CD1c-positive myeloid dendritic cell (primary cell): ENCODE data around the gene ZNF195.
"Not testable (repeated sequence)": the region's sequence is repeated elsewhere in the genome, so short reads cannot be mapped to it uniquely, and the experiment has no call there.

Experiments used
- DNase-seq: peaks from one replicate; pipeline ENCODE4 v3.0.0-alpha.2; 2016; ENCODE audit errors: extremely low spot score

Gene ZNF195

DNA sequence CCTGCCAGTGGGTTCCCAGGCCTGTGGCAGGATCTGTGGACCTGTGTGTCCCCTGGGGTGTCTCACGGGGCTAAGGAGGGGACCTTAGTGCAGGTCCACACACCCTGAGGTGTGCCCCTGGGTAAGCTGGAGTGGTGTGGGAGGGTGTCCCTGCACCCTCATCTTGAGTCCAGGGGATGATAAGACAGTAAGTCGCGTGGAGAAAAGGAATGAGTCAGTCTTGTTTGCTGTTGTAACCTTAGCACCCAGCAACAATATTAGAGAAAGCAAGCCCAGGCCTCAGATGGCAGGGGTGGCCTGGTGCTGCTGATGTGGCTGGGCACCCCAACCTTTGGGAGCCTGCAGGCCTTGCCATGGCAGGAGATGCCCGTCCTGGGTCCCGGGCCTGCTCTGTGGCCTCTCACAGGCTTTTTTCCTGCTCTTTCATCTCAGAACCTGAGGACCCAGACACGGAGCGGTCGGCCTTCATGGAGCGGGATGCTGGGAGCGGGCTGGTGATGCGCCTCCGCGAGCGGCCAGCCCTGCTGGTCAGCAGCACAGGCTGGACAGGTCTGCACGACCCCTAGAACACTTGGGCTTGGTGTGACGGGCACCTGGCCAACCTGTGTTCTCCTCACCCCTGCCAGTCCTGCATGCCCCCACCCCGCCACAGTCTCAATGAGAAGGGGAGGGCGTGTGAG is 23.4 kb upstream of the ZNF195 start:
- DNase-seq: not testable (repeated sequence)

DNA sequence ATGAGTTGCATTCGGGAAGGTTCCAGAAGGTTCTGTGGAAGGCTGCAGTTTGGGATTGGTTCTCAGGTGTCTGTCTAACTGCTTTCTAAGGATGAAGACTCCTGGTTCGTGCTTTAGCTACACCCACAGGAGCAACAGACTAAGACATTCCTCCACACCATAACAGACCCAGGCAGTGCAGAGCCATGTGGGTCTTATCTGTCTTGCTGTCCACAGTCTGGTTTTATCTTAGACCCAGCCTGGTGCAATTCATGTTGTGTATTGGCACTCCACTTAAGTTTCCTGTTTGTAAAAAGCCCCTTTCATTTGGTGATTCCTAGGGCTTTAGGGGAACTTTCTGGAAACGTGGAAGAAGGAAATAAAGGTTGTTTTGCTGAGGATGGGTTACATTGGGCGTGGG is 22.1 kb upstream of the ZNF195 start:
- not testable (repeated sequence) for DNase-seq

DNA sequence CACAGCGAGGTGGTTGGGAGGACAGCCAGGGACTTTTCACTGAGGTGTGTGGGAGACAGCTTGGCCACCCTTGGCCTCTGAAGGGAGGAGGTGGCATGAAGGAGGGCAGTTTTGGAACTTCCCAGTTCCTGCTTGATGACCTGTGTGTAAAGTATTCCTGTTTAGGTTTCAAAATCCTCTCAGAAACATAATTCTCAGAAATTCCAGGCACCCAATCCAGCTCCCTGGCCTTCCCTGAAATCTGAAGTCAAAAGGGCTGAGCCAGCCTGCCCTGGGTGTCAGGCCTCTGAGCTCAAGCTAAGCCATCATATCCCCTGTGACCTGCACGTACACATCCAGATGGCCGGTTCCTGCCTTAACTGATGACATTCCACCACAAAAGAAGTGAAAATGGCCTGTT is 19.6 kb upstream of the ZNF195 start:
- DNase-seq: not testable (repeated sequence)

DNA sequence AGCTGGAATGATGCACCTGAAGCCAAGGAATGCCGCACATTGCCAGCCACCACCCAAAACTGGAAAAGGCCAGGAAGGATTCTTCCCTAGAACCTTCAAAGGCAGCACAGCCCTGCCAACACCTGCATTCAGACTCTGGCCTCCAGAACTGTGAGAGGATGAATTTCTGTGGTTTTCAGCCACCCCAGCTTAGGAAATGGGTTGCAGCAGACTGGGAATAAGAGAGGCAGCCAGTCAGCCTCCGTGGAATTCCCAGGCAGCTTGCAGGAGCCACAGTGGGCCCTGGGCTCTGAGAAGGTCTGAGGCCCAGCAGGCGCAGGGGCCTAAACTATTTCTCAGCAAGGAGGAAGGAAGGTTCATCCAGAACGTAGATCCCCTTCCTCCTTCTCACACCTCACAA is 19.2 kb upstream of the ZNF195 start:
- not testable (repeated sequence) for DNase-seq

DNA sequence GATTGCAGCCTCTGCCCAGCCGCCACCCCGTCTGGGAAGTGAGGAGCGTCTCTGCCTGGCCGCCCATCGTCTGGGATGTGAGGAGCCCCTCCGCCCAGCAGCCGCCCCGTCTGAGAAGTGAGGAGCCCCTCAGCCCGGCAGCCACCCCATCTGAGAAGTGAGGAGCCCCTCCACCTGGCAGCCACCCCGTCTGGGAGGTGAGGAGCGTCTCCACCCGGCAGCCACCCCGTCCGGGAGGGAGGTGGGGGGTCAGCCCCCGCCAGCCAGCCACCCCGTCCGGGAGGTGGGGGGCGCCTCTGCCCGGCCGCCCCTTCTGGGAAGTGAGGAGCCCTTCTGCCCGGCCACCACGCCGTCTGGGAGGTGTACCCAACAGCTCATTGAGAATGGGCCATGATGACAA is 18.3 kb upstream of the ZNF195 start:
- DNase-seq: not testable (repeated sequence)

DNA sequence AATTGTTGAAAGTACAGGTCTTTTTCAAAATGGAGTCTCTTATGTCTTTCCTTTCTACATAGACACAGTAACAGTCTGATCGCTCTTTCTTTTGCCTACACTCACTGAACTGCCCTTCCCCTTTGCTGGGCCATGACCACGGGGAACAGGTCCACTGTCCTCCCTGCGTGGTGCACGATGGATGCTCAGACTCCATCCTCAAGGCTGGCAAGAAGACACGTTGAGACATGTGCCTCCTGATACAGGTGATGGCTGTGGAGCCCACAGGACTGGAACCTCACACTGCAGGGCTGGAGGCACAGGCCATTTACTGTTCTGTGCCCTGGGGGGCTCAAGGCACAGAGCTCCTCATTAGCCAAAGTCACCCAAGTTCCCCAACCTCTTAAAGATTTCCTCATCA is 16.5 kb upstream of the ZNF195 start:
- DNase-seq: not testable (repeated sequence)

DNA sequence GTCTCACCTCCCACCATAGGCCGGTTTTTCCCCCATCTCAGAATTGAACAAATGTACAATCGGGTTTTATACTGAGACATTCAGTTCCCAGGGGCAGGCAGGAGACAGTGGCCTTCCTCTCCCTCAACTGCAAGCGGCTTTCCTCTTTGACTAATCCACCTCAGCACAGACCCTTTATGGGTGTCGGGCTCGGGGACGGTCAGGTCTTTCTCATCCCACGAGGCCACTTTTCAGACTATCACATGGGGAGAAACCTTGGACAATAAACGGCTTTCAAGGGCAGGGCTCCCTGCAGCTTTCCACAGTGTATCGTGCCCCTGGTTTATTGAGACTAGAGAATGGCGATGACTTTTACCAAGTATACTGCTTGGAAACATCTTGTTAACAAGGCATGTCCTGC is 16.0 kb upstream of the ZNF195 start:
- not testable (repeated sequence) for DNase-seq

DNA sequence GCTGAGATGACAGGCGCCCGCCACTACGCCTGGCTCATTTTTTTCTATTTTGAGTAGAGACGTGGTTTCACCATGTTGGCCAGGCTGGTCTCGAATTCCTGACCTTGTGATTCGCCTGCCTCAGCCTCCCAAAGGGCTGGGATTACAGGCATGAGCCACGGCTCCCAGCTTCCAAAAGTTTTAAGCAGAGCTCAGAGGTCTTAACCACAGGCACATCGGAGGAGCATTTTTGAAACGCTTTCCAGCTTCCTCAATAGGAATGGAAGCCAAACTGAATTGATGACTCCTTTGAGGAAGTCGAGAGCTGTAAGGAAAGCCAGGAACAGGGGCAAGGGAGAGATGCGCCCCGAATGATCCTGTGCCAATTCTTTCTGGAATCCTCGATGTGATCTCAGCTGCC is 14.5 kb upstream of the ZNF195 start:
- DNase-seq: not testable (repeated sequence)

DNA sequence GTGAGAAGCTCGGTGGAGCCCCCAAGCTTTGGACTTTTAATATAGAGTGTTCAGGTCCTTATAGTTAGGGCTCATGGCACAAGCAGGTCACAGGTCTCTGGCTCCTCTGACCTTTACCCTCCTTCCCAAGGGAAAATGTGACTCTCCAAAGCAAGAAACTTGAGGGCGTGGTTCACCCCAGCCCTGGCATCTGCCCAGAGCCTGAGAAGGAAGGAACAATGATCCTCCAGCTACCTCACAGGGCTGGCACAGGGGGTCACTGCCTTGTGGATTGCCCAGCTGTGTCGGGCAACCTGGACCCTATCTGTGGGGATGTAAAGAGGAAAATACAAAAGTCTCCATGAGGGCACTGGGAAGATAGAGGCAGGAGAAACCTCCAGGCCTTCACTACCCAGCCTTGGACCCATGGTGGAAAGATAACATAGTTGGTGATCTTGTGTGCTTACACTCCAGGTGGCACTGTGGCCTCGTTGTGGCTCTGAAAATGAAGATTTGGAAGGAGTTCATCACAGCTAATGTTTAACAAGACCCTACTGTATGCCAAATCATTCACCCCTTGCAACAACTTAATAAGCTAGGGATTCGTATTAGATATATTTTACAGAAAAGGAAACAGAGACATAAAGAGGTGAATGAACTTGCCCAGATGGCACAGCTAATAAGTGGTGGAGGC is 3.8 kb upstream of the ZNF195 start:
- DNase-seq: no peak

DNA sequence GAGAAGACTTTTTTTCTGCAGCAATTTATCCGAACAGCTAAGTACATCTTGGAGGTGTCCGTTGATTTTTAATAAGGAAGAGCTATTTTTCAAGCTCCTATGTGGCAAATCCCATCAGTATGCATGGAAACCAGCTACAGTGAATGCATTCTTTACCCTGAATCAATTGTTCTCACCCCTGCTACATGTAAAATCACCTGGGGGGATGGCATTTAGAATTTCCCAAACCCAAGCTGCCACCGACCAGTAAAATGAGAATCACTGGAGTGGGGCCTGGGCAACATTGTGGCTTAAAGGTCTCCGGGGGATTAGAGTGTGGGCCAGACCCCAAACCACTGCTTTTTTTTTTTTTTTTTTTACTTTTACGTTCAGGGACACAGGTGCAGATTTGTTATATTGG is 2.8 kb upstream of the ZNF195 start:
- DNase-seq: no peak

DNA sequence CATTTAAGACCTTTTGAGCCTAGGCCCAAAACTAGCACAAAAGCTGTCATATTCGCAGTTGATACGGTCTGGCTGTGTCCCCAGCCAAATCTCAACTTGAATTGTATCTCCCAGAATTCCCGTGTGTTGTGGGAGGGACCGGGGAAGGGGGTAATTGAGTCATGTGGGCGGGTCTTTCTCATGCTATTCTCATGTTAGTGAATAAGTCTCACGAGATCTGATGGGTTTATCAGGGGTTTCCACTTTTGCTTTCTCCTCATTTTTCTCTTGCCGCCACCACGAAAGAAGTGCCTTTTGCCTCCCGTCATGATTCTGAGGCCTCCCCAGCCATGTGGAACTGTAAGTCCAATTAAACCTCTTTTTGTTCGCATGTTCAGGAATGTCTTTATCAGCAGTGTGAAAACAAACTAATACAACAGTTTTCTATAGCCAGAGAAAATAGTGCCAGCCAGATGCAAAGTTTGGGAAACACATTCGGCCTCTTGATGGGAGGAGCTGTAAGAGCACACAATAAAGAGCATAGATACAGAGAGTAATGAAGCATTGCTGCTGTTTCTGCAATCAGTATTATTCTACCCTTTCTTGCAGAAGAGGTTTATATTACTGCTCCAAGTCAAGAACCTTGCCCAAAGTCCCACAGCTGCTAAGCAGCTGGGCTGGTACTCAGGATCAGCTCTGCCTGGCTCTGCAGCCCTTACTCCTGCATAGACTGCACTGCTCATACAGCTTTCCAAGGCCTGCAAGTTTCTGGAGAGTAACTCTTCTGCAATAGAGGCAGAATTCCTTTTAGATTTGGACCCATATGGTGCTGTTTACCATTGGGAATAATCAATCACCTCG is 2.0 kb upstream of the ZNF195 start:
- no peak for DNase-seq

DNA sequence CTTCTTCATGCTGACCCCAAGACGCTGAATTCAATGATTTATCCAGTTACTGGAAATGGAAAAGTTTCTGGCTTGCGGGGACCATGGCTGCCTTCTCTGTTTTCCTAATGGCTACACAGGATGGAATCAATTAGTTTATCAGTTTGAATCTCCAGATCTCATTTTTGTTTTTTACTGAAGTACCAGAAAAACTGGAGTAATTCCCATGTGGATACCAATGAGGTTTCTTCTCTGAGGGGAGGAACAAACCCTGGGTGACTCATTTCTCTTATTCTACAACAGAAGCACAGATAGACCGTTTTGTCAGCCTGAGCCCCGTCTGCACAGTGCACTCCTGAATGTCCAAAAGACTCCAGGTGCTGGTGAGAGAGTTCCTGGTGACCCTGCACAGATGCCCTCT is 3.4 kb downstream of the ZNF195 start:
- DNase-seq: no peak

DNA sequence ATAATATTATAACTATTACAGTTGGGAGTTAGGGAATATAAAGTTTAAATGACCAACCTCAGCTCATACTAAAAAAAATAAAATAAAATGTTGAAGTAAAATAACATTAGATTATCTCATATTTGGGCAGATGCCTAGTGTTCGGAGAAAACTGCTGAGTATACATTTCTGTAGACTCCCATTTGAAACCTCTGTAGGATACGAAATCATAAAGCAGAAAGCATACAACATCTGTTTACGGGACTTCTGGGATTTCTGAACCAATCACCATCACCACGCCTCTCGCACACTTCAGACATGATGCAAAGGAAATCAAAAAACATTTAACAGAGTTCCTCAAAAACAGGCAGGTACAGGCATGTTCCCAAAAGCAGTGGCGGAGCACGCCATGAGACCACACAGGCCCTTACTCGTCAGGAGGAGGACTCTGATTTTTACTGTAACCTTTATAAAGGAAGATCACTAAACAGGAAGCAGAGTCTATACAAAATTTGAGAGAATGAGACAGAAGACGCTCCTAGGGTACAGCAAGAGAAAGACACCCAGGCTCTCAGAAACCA is 8.6 kb downstream of the ZNF195 start:
- no peak for DNase-seq

DNA sequence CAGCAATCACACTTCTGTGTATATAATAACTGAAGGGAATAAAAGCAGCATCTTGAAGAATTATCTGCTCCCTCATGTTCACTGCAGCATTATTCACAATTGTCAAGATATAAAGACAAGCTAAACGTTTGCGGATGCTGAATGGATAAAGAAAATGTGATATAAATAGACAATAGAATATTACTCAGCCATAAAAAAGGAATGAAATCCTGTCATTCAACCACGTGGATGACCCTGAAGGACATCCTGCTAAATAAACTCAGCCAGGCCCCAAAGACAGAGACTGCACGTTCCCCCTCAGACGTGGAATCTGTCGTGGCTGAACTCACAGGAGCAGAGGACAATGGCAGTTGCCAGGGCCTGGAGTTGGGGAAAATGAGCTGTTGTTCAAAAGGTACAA is 9.6 kb downstream of the ZNF195 start:
- no peak for DNase-seq

DNA sequence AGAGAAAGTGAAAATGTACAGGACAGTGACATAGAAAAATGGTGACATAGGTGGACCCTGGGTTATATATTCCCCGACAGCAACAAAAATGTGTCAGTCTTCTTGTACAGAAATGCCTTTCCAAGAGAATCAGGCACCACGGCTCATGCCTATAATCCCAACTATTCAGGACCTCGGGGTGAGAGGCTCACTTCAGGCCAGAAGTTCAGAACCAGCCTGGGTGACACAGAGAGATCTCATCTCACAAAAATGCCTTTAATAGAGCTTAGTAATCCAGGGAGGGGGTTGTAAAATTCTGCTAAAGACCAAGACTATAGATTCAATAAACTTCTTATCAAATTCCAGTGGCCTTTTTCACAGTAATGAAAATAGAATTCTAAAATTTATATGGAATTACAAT is 10.7 kb downstream of the ZNF195 start:
- no peak for DNase-seq

DNA sequence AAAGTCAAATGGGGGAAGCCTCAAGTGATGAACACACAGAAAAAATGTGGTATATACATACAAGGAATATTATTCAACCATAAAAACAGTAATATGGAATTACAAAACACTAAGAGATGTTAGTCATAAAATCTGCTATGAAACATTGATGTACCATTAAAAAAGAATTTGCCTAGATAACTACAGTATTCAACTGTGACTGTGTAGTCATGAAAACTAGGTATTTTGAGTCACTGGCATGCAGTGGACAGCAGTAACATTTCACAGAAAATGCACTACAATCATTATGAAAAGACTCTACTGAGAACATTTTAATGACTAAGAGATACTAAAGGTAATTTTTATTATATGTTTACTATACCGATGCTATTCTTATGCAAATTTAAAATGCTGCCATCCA is 11.7 kb downstream of the ZNF195 start:
- DNase-seq: no peak

DNA sequence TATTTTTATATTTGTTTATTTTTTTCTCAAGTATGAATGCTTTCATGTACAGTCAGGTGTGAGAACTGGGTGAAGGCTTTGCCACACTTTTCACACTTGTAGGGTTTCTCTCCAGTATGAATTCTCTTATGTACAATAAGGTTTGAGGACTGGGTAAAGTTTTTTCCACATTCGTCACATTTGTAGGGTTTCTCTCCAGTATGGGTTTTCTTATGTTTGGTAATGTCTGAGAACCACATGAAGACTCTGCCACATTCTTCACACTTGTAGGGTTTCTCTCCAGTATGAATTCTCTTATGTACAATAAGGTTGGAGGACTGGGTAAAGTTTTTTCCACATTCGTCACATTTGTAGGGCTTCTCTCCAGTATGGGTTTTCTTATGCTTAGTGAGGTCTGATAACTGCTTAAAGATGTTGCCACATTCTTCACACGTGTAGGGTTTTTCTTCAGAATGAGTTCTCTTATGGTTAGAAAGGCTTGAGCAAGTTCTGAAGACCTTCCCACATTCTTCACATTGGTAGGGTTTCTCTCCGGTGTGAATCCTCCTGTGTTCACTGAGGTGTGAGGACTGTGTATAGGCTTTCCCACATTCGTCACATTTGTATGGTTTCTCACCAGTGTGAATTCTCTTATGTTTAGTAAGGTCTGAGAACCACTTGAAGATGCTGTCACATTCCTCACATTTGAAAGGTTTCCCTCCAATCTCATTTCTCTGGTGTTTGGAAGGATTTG is 19.7 kb downstream of the ZNF195 start:
- DNase-seq: no peak

DNA sequence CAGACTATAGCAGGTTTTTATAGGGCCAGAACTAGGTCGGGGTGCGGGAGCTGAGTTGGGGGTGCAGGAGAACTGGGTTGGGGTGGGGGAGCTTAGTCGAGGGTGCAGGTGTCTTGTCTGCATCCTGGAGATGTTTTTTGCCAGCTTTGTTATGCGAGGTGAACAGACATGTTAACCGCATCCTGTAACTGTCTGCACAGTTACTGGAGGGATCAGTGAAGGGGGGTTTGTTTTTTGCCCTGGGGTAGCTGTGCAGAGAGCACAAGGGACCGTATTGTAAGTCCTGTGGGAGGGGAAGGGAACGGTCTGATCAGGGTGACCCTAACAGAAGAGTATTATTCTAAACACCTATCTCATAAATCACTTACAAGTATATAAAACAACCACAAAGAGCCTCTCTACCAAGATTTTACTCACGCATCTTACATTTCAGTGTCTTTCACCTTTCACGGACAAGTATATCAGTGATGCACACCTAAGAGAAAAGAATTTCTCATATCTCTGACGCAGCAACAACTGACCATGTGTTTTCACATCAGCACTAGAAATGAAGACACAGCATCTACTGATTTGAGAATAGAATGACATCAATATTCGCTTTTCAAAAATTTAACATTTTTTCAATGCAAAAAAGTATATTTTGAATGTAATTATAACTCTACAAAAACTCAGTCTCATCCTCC is 20.8 kb downstream of the ZNF195 start:
- no peak for DNase-seq

DNA sequence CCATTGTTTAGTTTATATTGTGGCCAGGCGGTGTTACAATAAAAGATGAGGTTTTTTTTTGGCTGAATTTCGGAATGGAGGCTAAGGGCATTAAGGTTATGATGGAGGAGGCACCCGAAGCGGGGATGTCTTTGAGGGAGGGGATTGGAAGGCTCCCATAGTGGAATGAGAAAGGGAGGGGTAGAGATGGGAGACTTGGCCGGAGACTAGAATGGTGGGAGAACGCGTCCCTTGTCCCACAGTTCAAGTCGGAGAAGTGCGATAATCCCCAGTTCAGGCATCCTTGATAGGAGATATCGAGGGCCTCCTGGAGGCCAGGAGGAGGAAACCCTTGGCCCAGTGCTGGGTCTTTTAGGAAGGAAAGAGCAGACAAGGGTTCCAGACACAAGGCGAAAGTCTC is 21.6 kb downstream of the ZNF195 start:
- no peak for DNase-seq

DNA sequence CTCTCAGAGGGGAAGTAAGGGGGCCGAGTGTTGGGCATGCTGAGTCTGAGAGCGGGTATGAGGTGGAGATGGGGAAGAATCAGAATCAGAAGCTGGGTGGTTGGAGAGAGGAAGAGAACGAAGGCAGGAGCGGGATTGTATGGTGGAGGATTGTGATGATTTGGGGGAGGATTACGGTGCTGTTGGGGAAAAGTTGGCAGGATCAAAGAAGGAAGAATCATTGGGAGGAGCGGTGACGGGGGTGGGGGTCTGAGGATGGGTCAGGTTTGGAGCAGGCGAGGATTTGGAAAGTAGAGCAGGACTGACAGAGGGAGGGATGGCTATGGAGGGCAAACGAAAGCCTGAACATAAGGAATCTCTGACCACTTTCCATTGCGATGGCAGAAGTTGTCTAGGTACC is 22.1 kb downstream of the ZNF195 start:
- no peak for DNase-seq

DNA sequence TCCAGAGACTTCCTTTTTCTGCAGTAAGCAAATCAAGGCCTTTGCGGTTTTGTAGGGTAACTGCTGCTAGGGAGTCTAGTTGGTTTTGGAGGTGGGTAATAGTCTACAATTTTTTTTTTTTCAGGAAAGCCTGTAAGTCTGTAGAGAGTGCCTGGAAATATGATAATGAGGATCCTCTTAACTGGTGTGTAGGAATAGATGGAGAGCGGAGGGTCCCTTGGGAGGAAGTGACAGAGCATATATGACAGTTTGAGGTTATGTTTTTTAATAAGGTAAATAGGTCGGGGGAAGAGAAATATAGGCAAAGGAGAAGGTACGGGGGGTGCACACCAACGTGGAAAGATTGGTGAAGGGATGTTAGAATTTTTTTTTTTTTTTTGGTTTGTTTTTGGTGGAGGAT is 25.9 kb downstream of the ZNF195 start:
- DNase-seq: no peak
